M059J (cell line): Measurements from ENCODE around the gene CTDSP2. TPM values are rescaled to one million over a fixed set of nuclear protein-coding genes. Genes with fewer than 3 reads are reported as not detected.

Source experiments
- DNase-seq: peaks from one replicate; pipeline ENCODE4 v3.0.0-alpha.2; 2012; ENCODE audit warnings: low read depth
- total RNA-seq: library from RNA; depleted of rRNA; stranded (reverse); fragments of >200 nt; shearing (Covaris generic); gene quantifications from 2 replicates; pipeline ENCODE4 v1.2.3, GENCODE V29; 2014

Gene CTDSP2
- total RNA-seq, 1 experiment from 2014 or later, result 44.2 TPM

DNA sequence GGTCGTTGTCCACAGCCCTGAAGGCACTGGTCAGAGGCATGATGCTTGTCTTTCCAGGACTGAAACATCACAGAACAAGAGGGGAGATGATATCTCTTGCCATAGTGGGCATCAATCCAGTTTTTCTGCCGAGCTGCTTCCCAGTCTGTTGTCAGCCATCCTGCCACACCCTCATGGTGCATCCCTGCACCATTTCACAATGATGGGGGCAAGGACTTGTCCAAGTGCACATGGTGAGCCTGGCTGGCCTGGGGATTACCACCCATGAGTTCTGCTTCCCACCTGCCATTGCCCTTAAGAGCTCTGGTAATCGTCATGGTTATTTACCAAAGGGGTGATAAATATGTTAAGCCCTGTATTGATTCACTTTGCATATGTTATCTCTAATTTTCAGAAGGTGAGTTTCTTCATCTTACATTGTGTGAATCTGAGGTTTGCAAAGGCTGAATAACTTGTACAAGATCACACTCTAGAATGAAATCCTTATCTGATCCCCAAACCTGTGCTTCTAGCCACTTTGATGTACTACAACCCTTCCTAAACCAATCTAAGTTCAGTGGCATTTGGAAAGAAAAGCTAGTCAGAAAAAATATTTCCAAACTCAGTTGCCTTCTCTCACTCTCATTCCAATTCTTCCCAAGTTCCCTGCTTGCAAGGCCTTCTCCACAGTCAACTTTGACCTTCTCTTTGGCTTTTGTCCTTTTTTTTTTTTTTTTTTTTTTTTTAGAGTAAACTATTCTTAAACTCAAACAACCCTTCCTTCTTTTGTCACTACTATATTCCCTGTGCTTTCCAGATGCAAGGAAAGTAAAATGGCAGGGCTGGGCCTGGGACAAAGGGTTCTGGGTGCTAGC, 30.3 kb downstream of the CTDSP2 start:
- no peak for DNase-seq

DNA sequence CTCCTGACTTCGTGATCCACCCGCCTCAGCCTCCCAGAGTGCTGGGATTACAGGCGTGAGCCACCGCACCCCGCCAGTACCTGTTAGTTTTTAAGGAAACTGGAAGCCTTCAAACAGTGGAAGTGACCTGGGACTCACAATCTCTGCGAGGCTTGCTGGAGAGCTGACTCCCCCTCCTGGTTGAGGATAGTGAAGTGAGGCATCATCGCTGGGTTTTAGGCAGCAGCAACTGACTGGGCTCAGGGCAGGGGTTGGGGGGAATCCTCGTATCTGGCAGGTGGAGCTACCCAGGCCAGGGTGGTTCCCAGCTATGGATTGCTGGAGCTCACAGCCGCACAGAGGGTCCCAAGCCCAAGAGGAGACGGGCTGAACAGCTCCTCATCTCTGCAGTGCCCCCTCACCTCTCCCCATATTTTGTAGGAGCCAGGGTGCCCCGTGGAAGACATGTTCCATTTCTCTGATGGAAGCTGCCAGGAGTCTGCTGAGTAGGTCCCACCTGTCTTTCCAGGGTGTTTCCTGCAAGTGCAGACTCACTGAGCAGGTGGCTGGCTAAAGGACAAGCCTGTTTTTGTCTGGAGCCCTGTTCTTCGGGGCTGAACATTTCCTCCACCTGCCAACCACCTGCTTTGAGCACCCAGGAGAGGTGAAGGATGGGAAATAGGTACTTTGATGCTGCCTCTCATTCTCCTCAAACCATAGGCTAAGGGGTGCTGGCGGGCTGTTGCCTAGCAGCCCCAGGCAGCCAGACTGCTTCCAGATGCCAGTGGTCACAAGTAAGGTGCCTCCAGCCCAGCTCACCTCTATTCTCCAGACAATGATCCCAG, 31.1 kb downstream of the CTDSP2 start:
- DNase-seq, result no peak

DNA sequence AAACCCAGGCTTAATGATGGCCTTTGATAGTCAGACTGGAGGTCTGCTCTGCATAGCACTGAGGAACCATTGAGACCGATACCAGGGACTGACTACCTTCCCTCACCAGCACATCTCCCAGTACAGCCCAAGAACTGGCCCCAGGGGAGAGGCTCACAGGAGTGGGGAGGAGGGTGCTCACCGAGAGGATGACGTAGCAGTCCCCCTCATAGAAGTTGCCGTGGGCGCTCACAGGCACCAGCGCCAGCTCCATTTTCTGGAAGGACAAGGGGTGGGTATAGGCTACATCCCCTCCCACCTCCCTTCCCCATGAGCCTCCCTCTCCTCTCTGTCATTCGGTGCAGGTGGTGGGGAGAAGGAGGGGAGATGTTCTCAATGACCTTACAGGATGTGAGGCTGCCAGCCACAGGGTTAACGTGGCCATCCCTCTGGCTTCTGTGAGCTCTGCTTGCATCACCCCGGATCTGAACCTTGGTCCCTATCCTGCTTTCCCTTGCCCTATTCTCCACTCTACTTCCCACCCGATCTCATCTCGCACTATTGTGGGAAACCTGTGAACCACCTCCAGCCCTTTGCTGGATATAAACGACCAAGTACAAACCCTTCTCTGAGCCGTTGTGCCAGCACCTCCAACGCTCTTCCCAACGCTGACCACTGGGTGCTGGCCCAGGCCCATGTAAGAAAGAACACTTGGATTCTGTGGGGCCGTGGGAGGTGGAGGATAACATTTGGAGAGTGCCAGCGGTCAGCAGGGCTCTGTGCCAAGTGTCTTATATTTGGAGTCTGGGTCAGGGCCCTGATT, 32.4 kb downstream of the CTDSP2 start:
- no peak for DNase-seq

DNA sequence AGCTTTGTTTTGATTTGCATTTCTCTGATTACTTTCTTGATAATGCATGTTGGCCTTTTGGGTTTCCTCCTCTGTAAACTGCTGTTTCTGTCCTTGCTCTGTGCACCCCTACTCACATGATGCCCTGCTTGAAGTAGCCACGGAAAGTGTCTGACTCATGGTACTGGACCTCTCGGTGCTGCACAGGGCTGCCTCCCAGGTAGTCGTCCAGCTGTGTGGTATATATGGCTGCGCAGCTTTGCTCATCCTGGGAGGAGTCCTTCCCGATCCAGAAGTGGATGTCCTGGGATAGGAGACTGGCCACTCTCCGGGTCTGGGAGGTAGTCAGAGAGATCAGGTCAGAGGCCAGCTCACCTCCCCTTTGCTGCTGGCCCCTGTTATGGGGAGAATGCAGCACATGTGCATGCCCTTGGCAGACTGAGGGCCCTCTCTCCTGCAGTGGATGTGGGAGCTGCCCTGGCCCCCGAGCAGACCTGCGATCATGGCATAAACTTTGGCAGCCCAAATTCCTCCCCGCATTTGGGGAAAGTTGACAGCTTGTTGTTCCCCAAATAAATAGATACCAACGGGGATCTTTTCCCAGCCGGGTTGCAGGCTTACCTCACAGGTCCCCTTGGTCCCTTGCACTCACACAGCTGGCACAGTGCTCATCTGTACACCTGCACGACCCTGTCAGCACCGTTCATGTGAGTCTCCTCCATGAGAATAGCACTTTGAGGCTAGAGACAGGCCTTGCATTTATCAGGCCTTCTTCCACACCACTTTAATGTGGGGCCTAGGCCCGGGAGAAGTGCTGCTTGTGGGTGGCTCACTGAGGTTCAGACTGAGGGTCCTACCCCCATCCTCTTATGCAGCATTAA, 33.2 kb downstream of the CTDSP2 start:
- peak; percentile 37 for DNase-seq

DNA sequence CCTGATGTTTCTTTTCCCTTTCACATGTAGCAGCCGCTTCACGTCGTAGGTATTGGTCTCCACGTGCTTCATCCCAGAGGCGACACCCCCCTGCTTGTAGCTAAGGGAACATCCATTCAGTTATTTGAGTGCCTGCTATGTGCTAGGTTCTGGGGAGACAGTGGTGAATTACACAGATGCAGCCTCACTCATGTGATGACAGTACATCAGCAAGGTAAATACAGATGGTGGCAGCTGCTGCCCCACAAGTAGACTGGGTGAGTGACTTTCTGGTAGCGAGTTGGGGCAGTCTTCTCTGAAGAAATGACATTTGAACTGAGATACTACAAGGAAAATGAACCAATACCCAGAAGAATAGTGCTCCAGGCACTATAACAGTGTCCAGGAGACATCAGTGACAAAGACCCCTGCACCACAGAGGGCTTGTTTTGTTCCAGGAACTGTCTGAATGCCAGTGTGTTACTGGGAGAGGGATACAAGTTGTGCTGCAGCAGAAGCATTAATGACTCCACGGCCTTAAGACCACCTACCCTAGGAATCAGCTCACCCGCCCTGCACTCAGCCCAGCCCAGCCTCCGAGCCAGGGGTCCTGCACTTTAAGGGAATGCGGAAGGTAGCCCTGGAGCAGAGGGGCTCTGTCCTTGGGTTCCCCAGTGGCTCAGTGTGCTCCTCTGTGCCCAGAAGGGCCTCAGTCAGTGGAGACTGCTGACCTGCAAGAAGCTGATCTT, 35.3 kb downstream of the CTDSP2 start:
- no peak for DNase-seq

DNA sequence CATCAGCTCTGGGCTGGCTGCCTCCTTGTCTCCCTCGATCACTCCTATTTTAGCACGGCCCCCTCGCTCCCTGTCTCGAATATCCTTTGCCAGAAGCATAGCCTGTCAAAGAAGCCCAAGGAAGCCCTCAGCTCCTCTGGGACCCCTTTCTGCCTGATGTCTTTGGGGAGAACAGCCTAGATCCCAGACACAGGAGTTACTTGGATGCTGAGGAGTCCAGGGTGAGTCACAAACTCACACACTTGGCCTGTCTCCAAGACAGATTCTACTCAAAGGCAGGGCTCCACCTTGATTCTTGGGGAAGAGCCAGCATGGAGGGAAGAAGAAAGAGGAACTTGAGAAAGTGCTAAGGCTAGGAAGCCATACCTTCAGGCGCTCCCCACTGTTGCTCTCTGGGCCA, 36.1 kb downstream of the CTDSP2 start:
- DNase-seq, result peak; percentile 86

DNA sequence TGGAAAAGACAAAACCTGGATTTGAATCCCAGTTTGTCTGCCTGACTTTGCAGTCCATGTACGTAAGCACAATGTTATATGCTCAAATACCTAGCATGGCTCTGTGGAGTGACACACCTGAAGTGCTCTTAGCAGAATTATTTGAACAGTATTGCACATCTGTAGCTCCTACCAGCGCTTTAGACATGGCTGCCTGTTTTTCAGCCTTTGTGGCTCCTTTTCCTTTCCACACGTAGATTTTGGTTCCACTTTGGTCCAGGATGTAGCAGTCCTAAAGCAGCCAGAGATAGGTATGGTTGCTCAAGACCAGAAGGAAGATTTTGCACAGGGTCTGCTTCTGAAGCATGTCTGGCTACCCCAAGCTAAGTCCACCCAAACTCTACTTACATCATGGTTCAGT, 37.1 kb downstream of the CTDSP2 start:
- DNase-seq, result no peak

DNA sequence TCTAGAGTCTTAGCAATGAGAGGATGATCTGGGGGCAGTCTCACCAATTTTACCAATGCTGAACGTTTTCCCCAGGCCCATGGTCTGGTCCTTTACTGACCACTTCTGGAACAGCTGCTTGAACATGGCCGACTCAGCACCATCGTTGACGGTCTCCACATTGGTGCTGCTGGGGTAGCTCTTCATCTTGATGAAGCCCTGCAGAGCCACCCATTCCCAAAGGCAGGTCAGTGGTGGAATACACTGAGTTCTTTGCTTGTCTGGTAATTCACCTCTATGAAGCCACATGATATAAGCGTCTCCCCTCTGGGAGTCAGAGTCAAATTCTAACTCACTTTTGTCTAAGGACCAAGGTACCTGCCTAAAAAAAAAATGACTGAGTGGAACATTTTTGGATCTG, 38.2 kb downstream of the CTDSP2 start:
- no peak for DNase-seq

DNA sequence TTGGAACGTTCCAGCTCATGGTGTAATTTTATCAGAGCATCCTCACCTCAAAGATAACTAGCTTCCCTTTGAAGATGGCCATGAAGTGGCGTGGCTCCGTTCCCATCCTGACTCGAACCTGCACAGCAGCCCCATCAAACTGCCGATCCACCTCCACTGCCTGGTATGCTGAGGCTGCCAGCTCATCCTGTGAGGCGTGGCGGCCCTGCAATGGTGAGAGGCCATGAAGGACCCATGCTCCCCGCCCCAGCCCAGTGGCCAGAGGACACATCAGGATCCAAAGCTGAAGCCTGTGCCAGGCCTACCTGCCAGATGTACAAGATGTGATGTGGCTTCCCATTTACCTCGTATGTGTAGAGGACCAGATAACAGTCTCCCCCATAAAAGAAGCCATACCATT, 39.2 kb downstream of the CTDSP2 start:
- DNase-seq, result no peak

DNA sequence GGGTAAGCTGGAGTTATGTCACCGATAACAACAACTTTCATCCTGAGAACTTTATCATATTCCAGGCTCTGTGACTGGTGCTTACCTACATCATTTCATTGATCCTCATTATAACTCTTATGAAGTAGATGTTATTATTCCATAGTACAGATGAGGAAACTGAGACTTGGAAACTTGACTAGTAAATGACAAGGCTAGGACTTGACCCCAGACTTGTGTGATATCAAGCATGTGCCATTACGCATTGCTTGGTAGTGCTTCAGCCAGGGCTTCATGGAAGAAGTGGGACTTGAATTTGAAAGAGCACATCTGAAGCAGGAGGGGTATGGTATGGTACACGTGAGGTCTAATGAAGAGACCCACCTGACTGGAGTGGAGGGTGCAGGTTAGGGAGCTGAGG, 39.9 kb downstream of the CTDSP2 start:
- no peak for DNase-seq

DNA sequence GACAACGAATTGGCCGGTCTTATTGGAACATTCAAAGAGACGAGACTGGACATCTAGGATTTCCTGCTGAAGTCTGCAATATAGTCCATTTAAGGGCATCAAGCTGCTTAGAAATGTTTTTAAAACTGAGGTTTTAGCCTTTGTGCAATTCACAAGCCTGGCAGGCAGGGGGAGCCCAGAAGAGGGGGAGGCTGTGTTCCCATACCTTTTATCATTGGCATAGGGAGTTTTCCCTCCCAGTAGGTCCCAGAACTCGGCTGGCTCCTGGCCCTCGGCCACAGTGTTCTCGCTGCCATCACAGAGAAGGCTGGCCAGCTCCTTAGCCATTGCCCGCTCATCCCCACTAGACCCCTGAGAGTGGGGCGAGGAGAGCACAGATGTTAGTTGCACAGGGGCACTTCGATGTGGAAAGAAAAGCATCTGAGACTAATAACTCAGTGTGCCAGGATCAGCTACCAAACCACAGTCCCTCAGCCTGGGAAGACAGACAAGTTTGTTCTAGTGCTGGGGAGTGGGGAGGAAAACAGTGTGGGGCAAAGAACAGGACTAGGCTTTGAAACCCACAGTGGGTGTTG, 43.1 kb downstream of the CTDSP2 start:
- DNase-seq, result peak; percentile 39

DNA sequence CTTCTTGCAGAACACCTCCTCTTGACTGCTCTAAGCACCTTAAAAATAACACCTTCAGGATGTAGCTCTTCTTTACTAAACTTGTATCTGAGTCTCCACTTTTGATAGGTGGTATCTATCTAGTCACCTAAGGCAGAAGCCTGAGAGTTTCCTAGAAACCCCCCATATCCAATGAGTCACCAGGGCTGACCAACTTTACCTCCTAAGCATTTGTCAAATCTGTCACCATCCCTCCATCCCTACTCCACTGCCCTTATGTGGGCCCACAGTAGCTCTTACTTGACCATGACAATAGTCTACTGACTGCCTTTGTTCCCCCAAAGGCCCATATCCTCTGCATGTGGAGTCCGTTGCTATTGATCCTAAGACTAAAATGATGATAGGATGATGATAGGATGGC, 43.9 kb downstream of the CTDSP2 start:
- no peak for DNase-seq

DNA sequence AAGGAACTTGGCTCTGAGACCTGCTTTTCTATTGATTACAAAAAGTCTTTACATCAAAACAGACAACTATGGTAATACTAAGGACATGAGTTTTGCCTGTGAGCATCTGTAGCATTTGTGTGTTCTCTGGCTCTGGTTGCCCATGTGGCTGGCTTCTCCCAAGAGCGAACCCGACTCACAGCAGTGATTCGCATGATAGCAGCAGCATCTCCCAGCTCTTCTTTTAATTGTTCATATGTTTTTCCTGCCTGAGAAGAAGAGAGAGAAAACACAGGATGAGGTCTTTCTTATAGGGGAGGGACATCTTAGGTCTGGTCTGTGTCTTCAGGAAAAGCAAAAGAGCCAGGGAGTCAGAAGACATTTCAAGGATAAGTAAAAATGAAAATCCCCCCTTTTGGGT, 45.6 kb downstream of the CTDSP2 start:
- DNase-seq, result no peak

DNA sequence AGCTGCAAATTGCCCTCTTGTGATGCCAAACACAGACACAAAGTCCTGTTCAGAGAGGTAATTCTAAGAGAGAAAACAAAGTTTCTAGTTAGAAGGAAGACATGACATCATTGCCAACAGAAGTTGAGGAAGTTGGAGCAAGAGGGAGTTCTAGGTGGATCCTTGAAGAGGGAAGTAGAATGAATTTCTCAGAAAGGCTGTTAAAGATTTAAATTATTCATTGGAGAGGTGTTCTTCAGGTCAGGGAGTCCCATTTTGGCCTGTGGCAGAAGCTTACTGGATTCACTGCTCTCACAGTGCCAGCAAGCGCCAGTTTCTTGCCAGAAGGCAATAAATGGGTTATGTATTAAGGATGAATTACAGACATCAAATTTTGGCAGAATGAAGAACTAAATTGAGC, 48.6 kb downstream of the CTDSP2 start:
- DNase-seq, result no peak

DNA sequence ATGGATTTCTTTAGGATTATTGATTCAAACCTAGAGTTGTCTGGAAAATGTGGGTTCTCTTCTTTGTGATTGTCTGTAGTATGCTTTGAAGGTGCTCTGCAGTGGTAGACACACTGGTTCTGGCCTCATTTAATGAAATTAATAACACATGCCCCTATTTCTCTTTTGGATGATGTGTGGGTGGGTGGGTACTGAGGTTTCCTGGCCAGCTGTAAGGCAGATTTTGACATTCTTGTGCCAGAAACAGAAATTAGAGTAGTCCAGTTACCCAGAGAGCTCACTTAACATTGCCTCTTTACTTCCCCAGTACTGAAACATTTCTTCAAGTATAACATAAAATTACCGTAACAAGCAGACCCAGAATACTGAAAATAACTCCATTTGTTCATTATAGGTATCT, 49.5 kb downstream of the CTDSP2 start:
- DNase-seq, result no peak

DNA sequence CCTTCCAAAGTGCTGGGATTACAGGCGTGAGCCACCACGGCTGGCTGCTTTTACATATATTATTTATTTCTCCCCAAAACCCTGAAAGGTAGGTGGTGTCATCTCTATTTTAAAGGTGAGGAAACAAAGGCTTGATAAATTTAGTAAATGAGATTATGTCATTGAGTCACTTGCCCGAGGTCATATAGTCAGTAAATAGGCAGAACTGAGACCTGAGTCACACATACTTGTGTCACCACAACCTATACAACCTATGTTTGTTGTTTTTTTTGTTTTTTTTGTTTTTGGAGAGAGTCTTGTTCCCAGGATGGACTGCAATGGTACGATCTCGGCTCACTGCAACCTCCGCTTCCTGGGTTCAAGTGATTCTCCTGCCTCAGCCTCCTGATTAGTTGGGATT, 51.2 kb downstream of the CTDSP2 start:
- peak; percentile 78 for DNase-seq

DNA sequence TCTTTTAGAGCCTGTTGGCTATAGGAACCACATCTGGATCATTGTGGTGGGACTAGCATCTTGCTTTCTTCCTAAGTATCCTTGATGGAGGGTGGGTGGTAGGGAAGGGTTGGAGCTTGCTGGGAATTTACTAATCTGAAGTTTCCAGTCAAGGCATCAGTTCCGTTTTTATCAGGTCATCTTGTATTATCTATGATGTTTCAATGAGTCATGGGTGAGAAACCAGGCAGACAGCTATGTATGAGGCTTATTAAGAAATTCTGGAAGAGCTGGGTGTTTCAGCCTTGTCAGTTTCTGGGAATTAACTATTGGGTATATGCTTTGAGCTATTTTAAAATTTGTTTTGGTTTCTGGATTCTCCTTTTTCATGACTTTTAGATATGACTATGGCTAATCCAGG, 52.6 kb downstream of the CTDSP2 start:
- DNase-seq, result peak; percentile 77

DNA sequence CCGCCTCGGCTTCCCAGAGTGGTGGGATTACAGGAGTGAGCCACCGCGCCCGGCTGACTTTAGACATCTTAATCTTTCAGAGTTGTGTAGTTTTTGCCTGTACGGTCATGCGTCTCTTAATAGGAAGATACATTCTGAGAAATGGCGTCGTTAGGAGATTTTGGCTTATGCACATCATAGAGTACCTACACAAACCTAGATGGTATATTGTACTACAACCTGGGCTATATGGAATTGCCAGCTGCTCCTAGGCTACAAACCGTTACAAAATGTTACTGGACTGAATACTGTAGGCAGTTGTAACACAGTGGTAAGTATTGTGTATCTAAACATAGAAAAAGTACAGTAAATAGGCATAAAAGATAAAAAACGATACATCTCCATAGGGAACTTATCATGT, 62.7 kb downstream of the CTDSP2 start:
- DNase-seq, result no peak

DNA sequence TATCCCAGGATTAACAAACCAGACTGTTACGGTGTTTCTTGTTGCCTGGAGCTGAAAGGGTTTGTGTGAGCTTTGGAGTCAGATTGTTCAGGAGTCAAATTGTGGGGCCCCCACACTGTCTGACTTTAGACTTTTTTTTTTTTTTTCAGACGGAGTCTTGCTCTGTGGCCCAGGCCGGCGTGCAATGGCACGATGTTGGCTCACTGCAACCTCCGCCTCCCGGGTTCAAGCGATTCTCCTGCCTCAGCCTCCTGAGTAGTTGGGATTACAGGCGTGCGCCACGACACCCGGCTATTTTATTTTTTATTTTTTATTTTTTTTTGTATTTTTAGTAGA, 63.1 kb downstream of the CTDSP2 start:
- DNase-seq, result no peak
